ENCODE measurements around the gene SIPA1L2.
"Not testable (repeated sequence)": the region's sequence is repeated elsewhere in the genome, so short reads cannot be mapped to it uniquely, and the experiment has no call there.

The SIPA1L2 gene

GRCh38 chr1:232615306-232615800, 14.6 kb downstream of the SIPA1L2 start:
- in situ Hi-C loops (cut with HindIII; ENCODE audit: low sequenced_read_pairs) = no loop called here

- in situ Hi-C loops (cut with HindIII; ENCODE audit: low sequenced_read_pairs) = no loop called here
Observed at GRCh38 chr1:232614811-232615210, 15.1 kb downstream of the SIPA1L2 start.

GRCh38 chr1:232613752-232614381, 16.1 kb downstream of the SIPA1L2 start:
- in situ Hi-C loops (cut with HindIII; ENCODE audit: low sequenced_read_pairs) = no loop called here

GRCh38 chr1:232612836-232613235, 17.1 kb downstream of the SIPA1L2 start:
- in situ Hi-C loops (cut with HindIII; ENCODE audit: low sequenced_read_pairs) = not testable (repeated sequence)

GRCh38 chr1:232611834-232612233, 18.1 kb downstream of the SIPA1L2 start:
- in situ Hi-C loops (cut with HindIII; ENCODE audit: low sequenced_read_pairs) = no loop called here

- in situ Hi-C loops (cut with HindIII; ENCODE audit: low sequenced_read_pairs) = not testable (repeated sequence)
Observed at GRCh38 chr1:232610902-232611745, 18.8 kb downstream of the SIPA1L2 start.

- in situ Hi-C loops (cut with HindIII; ENCODE audit: low sequenced_read_pairs) = no loop called here
Observed at GRCh38 chr1:232610192-232610901, 19.6 kb downstream of the SIPA1L2 start.

GRCh38 chr1:232608427-232608826, 21.5 kb downstream of the SIPA1L2 start:
- in situ Hi-C loops (cut with HindIII; ENCODE audit: low sequenced_read_pairs) = no loop called here

GRCh38 chr1:232602622-232603021, 27.3 kb downstream of the SIPA1L2 start:
- in situ Hi-C loops (cut with HindIII; ENCODE audit: low sequenced_read_pairs) = no loop called here

- in situ Hi-C loops (cut with HindIII; ENCODE audit: low sequenced_read_pairs) = no loop called here
Observed at GRCh38 chr1:232600424-232601258, 29.3 kb downstream of the SIPA1L2 start.

GRCh38 chr1:232599178-232600041, 30.5 kb downstream of the SIPA1L2 start:
- in situ Hi-C loops (cut with HindIII; ENCODE audit: low sequenced_read_pairs) = no loop called here

GRCh38 chr1:232598837-232599177, 31.1 kb downstream of the SIPA1L2 start:
- in situ Hi-C loops (cut with HindIII; ENCODE audit: low sequenced_read_pairs) = no loop called here

- in situ Hi-C loops (cut with HindIII; ENCODE audit: low sequenced_read_pairs) = no loop called here
Observed at GRCh38 chr1:232598133-232598532, 31.8 kb downstream of the SIPA1L2 start.

GRCh38 chr1:232597721-232598120, 32.2 kb downstream of the SIPA1L2 start:
- in situ Hi-C loops (cut with HindIII; ENCODE audit: low sequenced_read_pairs) = no loop called here

- in situ Hi-C loops (cut with HindIII; ENCODE audit: low sequenced_read_pairs) = no loop called here
Observed at GRCh38 chr1:232596666-232597303, 33.1 kb downstream of the SIPA1L2 start.

- in situ Hi-C loops (cut with HindIII; ENCODE audit: low sequenced_read_pairs) = no loop called here
Observed at GRCh38 chr1:232594768-232595698, 34.9 kb downstream of the SIPA1L2 start.

GRCh38 chr1:232593717-232594502, 36.0 kb downstream of the SIPA1L2 start:
- in situ Hi-C loops (cut with HindIII; ENCODE audit: low sequenced_read_pairs) = no loop called here

Measured in endothelial cell of hepatic sinusoid (primary cell).